Measurements from ENCODE around the gene EDDM13.

Gene EDDM13

GRCh38 chr19:56347163-56347778 is 74.7 kb downstream of the EDDM13 start:
- no peak overlapping the region for H3K4me3 ChIP-seq (ENCODE audit: low read length)
- DNase-seq: no peak
- no peaks in the 10 kb centered on the region for H3K79me2 ChIP-seq (ENCODE audit: low read length)
- no peak overlapping the region for H3K9ac ChIP-seq (ENCODE audit: low read length)
- H4K20me1 ChIP-seq (ENCODE audit: insufficient read depth, low read length): no peaks in the 10 kb centered on the region
- no peaks in the 10 kb centered on the region for H3K4me1 ChIP-seq (ENCODE audit: low read length)
- no peaks in the 10 kb centered on the region for H3K36me3 ChIP-seq (replicated peaks; ENCODE audit: insufficient read depth, low read length)
- TF ChIP-seq, protein P1, sequence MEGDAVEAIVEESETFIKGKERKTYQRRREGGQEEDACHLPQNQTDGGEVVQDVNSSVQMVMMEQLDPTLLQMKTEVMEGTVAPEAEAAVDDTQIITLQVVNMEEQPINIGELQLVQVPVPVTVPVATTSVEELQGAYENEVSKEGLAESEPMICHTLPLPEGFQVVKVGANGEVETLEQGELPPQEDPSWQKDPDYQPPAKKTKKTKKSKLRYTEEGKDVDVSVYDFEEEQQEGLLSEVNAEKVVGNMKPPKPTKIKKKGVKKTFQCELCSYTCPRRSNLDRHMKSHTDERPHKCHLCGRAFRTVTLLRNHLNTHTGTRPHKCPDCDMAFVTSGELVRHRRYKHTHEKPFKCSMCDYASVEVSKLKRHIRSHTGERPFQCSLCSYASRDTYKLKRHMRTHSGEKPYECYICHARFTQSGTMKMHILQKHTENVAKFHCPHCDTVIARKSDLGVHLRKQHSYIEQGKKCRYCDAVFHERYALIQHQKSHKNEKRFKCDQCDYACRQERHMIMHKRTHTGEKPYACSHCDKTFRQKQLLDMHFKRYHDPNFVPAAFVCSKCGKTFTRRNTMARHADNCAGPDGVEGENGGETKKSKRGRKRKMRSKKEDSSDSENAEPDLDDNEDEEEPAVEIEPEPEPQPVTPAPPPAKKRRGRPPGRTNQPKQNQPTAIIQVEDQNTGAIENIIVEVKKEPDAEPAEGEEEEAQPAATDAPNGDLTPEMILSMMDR (IDR thresholded peaks at IDR 0.05; ENCODE audit: low read length): no peak
- H3K9me3 ChIP-seq (replicated peaks; ENCODE audit: insufficient read depth, low read length): no peaks in the 10 kb centered on the region
- no peak overlapping the region for H3K27ac ChIP-seq (ENCODE audit: low read length)
- peaks cover 52% of the 10 kb centered on the region for H3K27me3 ChIP-seq (replicated peaks; ENCODE audit: insufficient read depth, low read length)
- H3K9me2 ChIP-seq (replicated peaks; ENCODE audit: insufficient read depth, low read length): no peaks in the 10 kb centered on the region
- no peaks in the 10 kb centered on the region for H3F3A ChIP-seq (ENCODE audit: insufficient read depth, low read length)
- no peak overlapping the region for H3K4me2 ChIP-seq (ENCODE audit: low read depth, low read length)
- no peak overlapping the region for H2AFZ ChIP-seq (ENCODE audit: low read length)

GRCh38 chr19:56348289-56348877 is 75.8 kb downstream of the EDDM13 start:
- Histone ChIP-seq H3F3A (ENCODE audit: insufficient read depth, low read length) (no peaks in the 10 kb centered on the region), H3K4me1 (ENCODE audit: low read length) (no peaks in the 10 kb centered on the region)

DNA sequence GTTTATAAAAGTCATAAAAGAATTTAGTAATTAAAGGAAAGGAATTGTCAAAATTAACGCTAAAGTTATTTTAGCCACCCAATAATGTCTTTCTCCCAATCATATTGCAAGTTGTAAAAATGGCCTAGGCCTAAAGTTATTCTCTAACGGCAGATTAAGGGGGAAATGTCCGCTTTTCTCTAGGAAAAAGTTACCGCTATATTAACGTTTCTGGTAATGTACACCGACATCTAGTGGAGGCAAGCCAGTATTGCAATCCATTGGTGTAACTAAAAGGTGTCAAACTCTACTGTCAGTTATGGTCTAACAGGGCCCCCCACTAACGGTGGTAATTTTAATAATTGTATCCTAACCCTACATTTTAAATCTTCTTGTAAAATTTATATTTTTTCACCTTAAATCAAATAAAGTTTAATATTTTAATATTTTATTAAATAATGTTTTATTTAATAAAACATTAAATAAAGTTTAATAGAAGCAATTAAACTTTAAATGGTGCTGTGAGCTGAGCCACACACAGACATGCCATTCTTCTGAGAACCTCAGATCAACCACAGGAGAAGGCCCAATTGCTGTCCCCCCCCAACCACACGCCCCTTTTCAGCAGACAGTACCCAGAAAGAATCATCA is 78.0 kb downstream of the EDDM13 start:
- Histone ChIP-seq H3K79me2 (ENCODE audit: low read length) (no peaks in the 10 kb centered on the region), H2AFZ (ENCODE audit: low read length) (no peak overlapping the region), H3K9me2 (replicated peaks; ENCODE audit: insufficient read depth, low read length) (no peaks in the 10 kb centered on the region), H3F3A (ENCODE audit: insufficient read depth, low read length) (no peaks in the 10 kb centered on the region), H3K9ac (ENCODE audit: low read length) (no peak overlapping the region), H3K36me3 (replicated peaks; ENCODE audit: insufficient read depth, low read length) (no peaks in the 10 kb centered on the region), H3K9me3 (replicated peaks; ENCODE audit: insufficient read depth, low read length) (no peaks in the 10 kb centered on the region), H3K27ac (ENCODE audit: low read length) (no peak overlapping the region), H3K4me2 (ENCODE audit: low read depth, low read length) (no peak overlapping the region), H3K27me3 (replicated peaks; ENCODE audit: insufficient read depth, low read length) (peaks cover 43% of the 10 kb centered on the region), H4K20me1 (ENCODE audit: insufficient read depth, low read length) (no peaks in the 10 kb centered on the region), H3K4me3 (ENCODE audit: low read length) (no peak overlapping the region), H3K4me1 (ENCODE audit: low read length) (no peaks in the 10 kb centered on the region)
- TF ChIP-seq, protein P1 (IDR thresholded peaks at IDR 0.05; ENCODE audit: low read length): peak; percentile 79
- TF ChIP-seq EZH2phosphoT487 (IDR thresholded peaks at IDR 0.05; ENCODE audit: low read length) (no peak), EZH2 (optimal IDR thresholded peaks at IDR 0.05; ENCODE audit: low read depth, low read length) (no peak)
- DNase-seq: peak; percentile 63

More at GRCh38 chr19:56348289-56348877, 75.8 kb downstream of the EDDM13 start:
- TF ChIP-seq EZH2phosphoT487 (IDR thresholded peaks at IDR 0.05; ENCODE audit: low read length): no peak
- TF ChIP-seq, protein P1 (IDR thresholded peaks at IDR 0.05; ENCODE audit: low read length): peak; percentile 55
- Histone ChIP-seq H3K4me3 (ENCODE audit: low read length) (no peak overlapping the region), H3K36me3 (replicated peaks; ENCODE audit: insufficient read depth, low read length) (no peaks in the 10 kb centered on the region), H3K9me3 (replicated peaks; ENCODE audit: insufficient read depth, low read length) (no peaks in the 10 kb centered on the region), H3K9ac (ENCODE audit: low read length) (no peak overlapping the region), H3K9me2 (replicated peaks; ENCODE audit: insufficient read depth, low read length) (no peaks in the 10 kb centered on the region), H3K27ac (ENCODE audit: low read length) (no peak overlapping the region), H3K79me2 (ENCODE audit: low read length) (no peaks in the 10 kb centered on the region), H3K27me3 (replicated peaks; ENCODE audit: insufficient read depth, low read length) (peaks cover 45% of the 10 kb centered on the region), H3K4me2 (ENCODE audit: low read depth, low read length) (no peak overlapping the region), H2AFZ (ENCODE audit: low read length) (no peak overlapping the region), H4K20me1 (ENCODE audit: insufficient read depth, low read length) (no peaks in the 10 kb centered on the region)
- DNase-seq: peak; percentile 29

Data from MM.1S (cell line).